Bone marrow (tissue), 2 donors: ENCODE results near the gene B3GNT7.

Source experiments
- DNase-seq, 2 donors: peaks; one replicate each; lab custom pipeline; 2025; lab: John Stamatoyannopoulos, UW

B3GNT7 gene

GRCh38 chr2:231384109-231384435, 11.4 kb upstream of the B3GNT7 start:
- no peak for DNase-seq

- no peak for DNase-seq
These were observed 10.5 kb upstream of the B3GNT7 start for GRCh38 chr2:231384970-231385369.

DNA sequence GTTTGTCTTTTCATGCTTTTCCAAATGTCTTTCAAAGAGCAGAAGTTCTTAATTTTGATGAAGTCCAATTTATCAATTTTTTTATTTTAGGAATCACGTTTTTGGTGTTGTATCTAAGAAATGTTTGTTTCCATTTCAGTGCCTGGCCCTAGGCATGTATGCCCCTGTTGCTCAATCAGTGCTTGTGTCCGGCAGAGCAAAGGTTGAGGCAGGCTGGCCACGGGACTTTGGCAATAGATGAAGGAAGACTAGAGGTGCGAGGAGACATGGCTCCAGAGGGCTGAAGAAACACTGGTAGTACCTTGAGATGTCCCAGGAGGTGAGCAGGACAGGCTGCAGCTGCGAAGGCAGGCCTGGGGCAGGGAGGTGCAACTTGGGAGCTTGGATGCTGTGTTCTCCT, 10.1 kb upstream of the B3GNT7 start:
- DNase-seq, result no peak

GRCh38 chr2:231386446-231386845, 9.1 kb upstream of the B3GNT7 start:
- no peak for DNase-seq

- no peak for DNase-seq
These were observed 7.4 kb upstream of the B3GNT7 start for GRCh38 chr2:231387904-231388724.

DNA sequence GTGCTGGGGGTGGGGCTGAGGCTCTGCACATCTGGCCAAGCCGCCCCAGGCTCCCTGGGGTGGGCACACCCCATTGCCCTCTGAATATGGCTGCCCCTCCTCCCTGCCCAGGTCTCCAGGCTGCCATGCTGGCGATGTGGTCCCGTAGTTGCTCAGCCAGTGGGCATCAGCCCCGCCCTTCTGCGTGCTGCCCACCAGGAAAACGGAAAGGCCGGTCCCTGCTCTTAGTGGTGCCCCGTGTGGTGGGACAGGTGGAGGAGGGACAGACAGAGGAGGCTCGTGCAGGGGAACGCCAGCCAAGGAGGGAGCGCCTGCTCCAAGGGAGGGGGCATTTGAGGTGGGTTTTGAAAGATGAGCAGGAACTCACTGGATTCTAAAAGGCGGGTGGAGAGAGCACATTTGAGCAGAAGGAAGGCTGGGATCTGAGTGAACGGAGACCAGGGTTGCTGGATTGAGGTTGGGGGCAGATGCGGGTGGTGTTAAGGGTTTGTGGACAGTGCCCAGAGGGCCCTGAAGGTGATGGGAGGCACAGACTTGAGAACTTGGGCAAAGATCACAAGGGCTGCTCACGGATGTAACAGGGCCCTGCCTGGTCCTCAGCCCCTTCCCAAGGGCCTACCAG, 6.7 kb upstream of the B3GNT7 start:
- DNase-seq, result no peak

DNA sequence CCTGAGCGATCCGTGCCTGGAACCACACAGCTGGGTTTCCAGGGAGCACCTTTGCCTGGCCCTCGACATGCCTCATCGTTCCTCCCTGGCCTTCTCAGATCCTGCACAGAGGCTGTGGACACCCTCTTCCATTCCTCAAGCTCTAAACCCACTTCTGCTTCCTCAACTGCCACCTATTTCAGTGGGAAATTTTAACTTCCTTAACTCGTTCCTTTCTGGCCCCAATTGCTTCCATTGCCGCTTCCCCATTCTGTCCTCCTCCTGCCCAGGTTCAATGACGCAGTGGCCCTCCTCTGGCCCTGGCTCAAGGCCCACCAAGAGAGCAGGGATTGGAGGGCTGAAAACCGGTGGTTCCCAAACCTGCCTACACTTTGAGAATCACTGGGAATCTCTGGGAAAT, 4.8 kb upstream of the B3GNT7 start:
- DNase-seq, result no peak

DNA sequence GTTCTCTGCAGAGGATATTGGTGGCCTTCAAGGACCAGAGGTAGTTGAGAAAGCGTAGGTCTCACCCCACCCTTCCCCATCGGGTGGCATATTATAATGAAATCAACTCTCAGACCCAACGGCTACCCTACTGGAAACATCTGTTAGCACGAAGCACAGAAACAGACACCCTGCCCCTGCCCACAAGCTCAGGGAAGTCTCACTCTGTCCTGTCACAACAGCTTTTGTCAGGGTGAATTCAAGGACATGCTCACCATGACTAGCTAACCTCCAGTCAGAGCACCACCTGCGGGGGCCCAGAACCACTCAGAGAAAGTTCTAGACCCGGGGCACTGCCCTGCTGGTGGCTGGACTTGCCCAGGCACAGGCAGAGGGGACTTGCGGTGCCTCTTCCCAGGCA, 3.5 kb upstream of the B3GNT7 start:
- DNase-seq, result no peak

- DNase-seq, result no peak
These were observed 2.9 kb upstream of the B3GNT7 start for GRCh38 chr2:231392431-231393148.

DNA sequence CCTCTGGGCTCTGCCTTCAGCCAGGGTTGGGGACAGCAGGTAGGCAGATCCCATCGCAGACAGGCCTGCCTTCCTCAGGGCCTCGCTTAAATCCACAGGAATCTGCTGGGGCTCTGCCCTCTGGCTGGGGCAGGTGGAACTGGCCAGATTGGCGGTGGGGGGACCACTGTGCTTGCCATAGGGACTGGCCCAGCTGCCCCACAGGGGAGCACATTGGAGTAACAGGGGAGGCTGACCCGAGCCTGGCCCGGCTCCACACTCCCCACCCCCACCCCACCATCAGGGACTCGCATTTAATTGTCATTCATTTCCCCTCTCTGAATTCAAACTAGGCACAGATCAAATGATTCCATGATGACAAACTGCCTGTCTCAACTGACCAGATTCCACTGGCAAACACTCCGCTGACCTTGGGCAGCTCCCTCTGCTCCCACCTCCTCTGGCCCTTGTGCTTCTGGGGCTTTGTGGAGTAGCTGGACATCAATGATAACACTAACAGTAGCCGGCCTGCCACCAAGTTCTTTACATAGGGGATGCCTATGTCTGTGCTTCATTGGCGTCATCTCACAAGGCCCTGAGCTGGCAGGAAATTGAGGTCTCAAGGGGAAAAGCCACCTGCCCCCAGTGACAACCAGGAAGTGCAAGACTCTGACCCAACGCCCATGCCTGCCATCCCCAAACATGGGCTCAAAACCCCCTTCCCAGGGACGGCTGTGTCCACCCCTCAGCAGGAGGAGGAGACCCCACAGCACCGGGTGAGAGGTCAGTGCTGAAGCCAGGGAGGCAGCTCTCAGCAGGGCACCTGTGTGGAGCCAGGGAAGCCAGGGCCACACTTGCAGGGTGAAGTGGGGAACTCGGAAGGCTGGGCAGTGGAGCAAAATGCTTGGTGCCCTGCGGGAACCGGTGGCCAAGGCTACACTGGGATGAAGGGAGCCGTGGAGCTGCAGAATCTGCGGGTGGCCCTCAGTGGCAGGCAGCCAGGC, 2.1 kb upstream of the B3GNT7 start:
- no peak for DNase-seq

DNA sequence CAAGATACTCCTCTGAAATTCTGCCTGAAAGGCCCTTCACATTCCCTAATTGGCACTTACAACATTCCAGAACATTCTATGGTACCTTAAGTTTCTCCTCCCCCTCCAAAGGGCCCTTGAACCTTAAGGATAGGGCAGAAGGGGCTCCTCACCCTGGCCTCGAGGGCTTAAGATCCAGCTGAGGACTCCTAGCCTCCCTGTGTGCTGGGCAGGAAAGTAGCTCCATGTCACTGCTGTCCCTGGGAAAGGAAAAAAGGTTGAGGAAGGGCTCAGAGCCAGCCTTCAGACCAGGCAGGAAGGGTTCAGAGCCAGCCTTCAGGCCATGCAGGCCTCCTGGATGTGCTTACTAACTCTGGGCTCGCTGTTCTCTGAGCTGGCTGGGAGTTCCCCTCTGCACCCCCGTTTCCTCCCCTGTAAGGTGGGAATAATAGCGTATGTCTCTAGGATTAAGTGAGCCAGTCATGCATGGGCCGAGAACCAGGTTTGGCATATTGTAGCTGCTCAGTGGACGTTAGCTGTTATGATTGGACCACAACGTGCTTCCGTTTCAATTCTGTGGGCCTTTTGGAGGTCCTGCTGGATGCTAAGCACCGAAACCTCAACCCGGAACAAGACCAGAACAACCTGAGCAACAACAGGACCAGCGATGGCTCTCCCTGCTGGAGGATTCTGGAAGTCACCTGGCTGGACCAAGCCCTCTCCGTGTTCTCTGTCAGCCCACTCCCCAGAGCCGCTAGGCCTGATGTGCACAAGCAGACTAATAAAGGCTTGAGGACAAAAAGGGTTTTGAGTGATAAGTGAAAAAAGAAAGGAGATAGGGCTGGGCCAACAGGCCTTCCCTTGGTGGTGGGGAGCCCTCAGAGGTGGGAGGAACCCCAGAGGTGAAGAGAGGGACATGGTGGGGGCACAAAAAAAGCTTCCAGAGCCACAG, 1.0 kb upstream of the B3GNT7 start:
- DNase-seq, result no peak

DNA sequence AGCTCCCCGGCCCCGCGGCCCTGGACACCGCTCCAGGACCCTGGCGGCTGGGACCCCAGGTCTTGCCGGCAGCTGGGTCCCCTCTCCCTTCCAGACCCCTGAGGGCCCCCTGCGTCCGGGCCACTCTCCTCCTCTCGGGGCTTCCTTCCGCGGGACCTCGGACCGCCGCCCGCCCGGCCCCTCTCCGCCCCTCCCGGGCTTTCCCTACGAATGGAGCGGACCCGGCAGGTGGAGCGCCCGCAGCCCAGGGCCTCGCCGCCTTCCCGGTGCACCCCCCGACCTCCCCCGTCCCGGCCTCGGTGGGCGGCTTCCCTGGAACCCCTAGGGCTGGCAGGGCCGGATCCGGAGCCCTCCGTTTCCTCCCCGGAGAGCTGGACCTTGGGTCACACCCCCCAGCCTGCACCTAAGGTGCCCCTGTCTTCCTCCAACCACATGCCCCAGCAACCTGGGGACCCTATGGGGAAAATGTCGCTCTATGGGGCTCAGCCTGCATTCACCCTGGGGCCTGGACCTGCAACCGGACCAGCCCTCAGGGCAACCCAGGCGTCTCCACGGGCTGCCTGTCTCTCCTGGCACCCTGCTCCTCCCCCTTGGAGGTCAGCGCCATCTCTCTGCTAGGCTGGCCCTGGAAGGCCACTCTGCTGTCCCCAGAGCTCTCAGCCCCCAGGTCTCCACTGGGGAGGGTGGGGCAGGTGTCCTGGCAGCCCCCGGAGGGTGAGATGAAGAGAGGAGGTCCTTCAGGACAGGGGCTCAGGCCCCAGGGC, 730 bp downstream of the B3GNT7 start:
- DNase-seq, result no peak

- no peak for DNase-seq
These were observed 1.8 kb downstream of the B3GNT7 start for GRCh38 chr2:231397011-231397927.

DNA sequence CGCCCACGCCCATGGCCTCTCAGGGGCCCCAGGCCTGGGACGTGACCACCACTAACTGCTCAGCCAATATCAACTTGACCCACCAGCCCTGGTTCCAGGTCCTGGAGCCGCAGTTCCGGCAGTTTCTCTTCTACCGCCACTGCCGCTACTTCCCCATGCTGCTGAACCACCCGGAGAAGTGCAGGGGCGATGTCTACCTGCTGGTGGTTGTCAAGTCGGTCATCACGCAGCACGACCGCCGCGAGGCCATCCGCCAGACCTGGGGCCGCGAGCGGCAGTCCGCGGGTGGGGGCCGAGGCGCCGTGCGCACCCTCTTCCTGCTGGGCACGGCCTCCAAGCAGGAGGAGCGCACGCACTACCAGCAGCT, 2.4 kb downstream of the B3GNT7 start:
- no peak for DNase-seq

DNA sequence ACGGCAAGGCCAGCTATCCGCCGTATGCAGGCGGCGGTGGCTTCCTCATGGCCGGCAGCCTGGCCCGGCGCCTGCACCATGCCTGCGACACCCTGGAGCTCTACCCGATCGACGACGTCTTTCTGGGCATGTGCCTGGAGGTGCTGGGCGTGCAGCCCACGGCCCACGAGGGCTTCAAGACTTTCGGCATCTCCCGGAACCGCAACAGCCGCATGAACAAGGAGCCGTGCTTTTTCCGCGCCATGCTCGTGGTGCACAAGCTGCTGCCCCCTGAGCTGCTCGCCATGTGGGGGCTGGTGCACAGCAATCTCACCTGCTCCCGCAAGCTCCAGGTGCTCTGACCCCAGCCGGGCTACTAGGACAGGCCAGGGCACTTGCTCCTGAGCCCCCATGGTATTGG, 3.1 kb downstream of the B3GNT7 start:
- DNase-seq, result no peak

GRCh38 chr2:231399046-231399852, 3.7 kb downstream of the B3GNT7 start:
- no peak for DNase-seq

DNA sequence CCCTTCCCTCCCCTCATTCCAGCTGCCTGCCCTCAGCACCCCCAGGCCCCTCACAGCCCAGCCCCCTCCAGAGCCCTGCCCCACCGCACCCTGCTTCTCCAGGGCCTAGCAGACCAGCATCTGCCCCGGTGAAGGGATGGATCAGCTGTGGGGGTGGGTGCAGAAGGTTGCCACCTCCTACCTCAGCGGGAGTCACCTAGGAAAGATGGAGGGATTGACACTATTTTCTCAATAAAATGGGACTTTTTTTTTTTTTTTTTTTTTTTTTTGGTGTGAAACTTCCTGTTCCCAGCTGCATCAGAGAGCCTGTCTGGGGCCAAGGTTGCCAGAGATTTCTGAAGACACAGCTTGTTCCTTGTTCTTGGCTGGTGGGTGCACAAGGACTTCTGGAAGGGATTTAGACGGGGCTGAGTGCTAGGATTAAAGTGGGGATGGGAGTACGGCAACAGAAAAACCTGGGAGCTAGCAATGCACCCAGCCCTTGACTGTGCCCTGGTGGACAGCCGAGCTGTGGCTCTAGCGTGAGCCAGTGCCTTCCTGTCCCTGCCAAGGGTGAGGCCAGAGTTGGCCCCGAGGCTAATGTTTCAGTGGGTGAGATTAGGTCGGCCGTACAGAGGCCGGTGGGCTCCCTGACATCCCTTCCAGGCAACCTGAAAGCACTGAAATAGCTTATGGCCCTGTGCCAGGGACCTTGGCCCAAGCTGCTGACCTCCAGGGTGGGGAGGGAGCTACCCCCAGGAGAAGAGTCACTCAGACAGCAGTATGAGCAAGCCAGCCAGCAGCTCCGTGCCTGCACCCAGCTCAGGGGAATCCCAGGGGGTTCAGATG, 4.6 kb downstream of the B3GNT7 start:
- no peak for DNase-seq
